GM19372 (cell line): ENCODE results near the gene ALDH7A1.
"Not testable (repeated sequence)": the region's sequence is repeated elsewhere in the genome, so short reads cannot be mapped to it uniquely, and the experiment has no call there.

Source experiments
- ATAC-seq: cut with Tn5 transposase; IDR thresholded peaks from one replicate; pipeline ENCODE4 v1.9.1; 2021; ENCODE audit warnings: mild to moderate bottlenecking, low read depth, moderate library complexity; ENCODE audit not compliant: unreplicated experiment

The ALDH7A1 gene

DNA sequence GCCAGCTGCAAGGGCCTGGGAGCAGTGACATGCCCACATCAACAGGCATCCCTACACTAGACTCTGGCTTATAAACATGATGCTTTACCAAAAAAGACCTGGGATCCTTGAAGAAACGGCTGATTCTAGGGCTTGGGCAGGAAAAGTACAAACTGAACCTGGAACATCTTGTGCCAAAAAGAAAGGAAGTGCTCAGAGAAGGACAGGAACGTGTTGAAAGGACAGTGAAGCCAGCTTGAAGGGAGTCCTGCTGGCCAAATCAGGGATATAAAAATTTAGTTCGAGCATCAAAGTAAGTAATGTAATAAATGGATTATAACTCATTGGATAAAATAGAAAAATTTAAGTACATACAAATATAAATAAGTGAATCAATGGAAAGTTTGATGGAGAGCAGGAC, 58.1 kb downstream of the ALDH7A1 start:
- ATAC-seq, result no peak

DNA sequence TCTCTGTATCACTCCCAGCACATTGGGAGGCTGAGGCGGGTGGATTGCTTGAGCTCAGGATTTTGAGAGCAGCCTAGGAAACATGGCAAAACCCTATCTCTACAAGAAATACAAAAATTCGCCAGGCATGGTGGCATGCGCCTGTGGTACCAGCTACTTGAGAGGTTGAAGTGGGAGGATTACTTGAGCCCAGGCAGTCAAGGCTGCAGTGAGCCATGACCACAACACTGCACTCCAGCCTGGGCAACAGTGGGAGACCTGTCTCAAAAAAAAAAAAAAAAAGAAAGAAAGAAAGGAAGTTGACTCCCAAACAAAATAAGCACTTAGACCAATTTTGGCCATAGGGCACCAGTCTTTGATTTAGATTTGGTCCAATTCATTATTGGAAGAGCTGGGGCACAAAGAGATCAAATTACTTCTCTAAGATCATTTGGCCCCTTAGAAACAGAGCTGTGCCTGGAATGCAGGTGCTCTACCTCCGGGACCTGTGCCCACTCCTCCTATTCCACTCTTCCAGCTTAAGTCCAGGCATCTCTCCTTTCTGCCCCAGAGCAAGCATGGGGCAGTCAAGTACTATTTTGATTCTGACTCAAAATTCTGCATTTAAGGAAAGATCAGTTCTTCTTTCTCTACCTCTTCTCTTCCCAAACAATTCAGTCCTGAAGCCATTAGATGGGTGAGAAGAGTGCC, 59.0 kb downstream of the ALDH7A1 start:
- ATAC-seq, result no peak

DNA sequence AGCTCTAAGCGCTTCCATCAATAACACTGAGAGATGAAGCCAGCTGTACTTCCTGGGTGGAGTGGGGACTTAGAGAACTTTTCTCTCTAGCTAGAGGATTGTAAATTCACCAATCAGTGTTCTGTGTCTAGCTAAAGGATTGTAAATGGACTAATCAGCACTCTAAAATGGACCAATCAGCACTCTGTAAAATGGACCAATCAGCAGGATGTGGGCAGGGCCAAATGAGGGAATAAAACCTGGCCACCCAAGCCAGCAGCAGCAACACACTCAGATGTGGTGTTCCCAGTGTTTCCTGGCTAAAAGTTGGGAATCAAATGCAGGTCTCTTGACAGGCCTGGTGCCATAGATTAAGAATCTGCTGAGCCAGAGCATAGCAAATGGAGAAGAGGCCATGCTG, 60.5 kb downstream of the ALDH7A1 start:
- no peak for ATAC-seq

DNA sequence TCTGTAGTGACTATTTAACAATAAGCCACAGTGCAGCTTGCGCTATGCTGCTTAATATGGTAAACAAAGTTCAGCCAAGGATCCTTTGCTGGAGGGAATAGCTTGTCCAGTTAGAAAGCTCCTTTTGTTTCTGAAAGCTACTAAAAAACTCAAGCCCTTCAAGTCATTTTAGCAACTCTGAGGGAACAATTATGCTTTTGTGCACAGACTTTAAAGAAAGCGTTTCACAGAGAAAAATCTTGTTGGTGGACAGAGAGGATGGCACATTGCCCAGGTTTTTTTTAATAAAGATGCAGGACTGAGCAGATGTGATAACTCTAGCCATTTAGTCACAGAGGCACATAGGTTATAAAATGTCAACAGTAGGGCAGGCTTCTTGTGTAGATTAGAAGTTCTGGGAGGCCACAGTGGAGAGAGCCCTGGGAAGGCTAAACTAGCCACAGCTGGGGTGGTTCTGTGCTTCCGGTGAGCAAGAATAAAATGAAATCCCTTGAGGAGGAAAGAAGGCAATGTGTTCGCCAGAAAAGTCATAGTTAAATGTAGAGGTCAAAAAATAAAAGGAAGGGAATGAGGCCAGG, 63.4 kb downstream of the ALDH7A1 start:
- ATAC-seq, result no peak

DNA sequence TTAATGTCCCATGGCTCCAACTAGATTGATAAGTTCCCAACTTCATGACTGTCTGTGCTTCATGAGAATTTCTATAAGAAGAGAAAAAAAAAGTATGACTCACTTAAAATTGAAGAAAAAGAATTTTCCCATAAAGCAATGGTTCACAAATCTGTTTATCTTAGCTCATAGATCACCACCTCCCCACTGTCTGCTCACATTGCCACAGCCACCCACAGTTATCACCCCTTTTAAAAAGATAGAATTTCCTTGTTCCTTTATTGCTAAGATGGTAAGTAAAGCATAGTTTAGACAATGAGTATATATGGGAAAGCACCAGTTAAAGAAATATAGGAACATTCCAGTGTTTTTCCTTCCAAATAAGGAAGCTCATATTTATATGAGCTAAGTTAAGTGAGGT, 67.1 kb downstream of the ALDH7A1 start:
- ATAC-seq, result no peak

DNA sequence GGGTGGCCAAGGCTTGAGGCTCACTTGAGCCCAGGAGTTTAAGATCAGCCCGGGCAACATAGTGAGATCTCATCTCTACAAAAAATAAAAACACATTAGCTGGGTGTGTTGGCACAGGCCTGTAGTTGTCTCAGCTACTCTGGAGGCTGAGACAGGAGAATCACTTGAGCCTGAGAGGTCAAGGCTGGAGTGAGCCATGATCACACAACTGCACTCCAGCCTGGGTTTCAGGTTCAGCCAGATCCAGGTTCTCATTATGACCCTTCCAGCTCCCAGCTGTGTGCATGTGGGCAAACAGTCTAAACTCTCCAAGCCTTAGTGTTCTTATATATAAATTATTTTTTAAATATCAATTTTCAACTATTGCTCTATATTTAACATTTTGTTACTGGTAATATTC, 67.9 kb downstream of the ALDH7A1 start:
- ATAC-seq, result no peak

DNA sequence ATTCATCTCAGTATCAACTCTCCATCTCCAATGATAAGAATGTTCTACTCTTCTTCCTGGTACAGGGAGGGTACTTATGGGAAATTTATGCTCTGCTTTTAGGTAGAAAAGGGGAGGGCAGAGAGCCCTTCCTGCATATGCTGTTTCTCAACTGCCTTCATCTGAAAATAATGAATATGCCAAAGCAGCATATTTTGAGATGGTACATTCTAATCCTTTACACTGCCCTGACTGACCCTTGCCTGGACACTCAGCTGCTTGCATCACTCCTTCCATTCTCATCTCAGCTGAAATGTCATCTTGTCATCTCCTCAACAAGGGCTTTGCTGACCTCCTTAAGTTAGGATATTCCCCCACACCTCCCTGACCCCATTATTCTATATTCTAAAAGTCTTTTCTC, 68.5 kb downstream of the ALDH7A1 start:
- no peak for ATAC-seq

DNA sequence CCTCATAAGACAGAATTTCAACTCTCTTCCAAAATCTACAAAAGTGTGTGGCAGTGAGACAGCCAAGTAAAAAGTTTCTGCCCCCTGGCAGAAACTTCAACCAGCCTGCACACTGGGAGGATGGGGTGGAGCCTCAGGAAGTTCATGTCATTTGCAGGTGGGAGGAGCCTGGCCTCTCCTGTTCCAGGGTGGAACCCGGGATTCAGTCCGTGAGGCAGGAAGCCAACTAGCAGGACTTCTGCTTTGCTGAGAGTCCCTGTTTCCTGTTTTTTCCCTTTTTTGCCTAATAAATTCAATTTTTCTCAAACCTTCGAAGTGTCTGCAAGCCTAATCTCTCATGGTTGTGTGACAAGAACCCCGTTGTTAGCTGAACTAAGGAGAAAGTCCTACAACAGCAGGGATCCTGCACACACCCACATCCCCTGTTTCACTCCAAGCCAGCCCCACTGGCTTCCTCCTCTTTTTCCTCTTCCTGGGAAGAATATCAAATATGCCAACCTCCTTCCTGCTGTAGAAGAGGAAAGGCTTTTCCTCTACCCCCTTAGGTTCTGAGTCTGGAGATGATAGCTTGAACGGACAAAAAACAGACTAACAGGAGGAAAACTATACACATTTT, 69.3 kb downstream of the ALDH7A1 start:
- ATAC-seq, result no peak

DNA sequence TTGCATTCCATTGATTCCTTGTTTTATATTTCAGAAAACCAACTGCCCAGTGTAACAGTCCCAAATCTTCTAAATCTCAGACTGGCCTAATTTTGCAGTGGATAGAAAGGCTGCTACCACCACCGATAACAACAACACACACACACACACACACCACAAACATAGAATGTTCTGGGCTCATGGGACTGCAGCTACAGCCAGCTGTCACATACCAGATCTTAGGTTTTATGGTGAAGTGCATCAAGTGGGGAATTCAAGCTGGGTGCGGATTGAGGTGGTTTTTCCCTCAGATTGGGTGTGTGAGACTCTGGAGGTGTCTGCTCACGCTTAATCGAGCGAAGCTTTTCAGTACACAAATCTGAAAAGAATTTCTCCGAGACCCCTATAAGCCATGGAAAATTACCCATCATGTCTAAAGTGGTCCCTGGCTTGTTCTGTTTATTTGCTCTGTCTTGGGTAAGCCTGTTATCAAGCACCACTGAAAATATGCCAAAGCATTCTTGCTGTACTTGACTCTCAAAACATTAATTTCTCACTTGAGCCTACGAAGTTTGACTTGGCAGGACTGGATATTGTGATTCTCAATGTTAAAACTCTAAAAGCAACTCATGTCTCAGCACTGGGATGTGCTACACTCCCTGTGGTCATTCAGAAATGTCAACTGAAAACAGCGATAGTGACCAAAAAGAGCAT, 71.1 kb downstream of the ALDH7A1 start:
- ATAC-seq, result no peak

DNA sequence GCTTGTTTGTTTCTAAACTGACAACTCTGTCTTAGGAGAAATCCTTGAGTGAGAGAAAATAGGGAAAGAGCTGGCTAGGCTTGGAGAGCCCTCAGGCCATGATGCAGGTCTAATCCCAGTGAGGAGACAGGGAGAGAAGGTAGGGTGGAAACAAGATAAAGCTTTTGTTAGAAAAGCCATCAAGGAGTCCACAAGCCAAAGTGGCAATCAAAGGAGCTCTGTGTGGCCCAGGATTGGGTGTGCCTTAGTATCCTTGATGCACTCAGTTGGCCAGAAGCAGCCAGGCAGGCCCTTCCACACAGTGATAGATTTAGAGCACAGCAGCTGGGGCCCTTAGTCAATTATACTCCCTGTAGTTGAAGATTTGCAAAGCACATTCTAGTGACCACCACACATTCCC, 73.9 kb downstream of the ALDH7A1 start:
- ATAC-seq, result no peak

DNA sequence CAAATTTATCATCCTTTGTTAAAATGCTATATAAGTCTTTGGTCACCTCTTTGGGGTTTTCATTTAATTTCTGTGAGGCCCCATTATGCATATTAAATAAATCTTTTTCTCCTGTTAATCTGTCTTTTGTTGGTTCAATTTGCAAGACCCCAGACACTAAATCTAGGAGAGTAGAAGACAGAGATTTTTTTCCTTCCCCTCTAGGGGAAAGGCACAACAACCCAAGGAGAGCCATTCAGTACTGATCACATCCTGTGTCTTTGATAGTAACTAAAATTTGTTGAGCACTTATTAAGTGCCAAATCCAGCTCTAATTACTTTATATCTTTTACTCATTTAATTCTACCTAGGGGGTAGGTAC, 74.4 kb downstream of the ALDH7A1 start:
- ATAC-seq, result no peak

DNA sequence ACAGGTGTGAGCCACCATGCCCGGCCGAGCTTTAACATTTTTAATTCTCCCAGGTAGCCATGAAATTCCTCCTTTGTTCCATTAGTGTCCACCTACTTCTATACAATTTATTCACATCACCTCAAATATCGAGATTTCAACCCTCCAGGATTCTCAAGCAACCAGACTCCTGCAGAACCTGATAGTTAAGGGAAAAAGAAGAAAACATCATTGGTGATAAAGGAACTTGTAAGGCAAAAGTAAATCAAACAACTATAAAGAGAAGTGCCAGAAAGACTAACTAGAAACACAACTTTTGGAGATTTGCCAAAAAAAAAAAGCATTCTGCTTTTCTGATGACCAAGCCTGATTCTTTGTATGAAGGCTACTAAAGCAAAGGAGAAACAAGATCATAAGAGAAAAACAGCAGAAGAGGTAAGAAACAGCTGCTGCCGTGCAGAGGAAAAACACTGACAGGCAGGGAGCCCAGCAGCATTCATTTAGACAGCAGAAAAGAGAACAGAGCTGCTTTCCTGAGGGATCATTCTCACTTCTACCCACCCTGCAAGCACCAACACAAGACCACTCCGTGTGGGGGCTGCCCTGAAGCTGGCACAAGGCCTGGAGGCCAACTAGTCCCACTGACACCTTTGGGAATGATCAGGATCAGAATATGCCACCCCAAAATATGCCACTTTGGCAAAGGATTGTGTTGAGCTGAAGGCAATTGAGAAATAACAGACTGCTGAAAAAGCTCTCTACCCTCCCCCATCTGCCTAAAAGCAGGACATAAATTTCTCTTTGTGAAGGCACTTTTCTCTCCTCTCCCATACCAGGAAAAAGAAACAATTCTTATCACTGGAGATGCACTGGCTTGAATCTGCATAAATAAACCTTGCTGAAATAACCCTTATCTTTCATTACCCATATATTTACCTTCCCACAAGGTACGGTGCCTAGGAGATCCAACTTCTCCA, 75.1 kb downstream of the ALDH7A1 start:
- no peak for ATAC-seq

DNA sequence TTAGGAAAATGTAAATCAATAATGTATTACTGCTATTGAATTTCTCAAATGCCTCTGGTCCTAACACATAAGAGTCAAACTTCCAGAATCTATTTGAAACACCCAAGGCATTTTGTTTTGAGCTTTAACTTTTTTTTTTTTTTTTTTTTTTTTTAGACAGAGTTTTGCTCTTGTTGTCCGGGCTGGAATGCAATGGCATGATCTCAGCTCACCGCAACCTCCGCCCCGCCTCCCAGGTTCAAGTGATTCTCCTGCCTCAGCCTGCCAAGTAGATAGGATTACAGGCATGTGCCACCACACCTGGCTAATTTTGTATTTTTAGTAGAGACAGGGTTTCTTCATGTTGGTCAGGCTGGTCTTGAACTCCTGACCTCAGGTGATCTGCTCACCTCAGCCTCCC, 75.8 kb downstream of the ALDH7A1 start:
- ATAC-seq, result not testable (repeated sequence)

DNA sequence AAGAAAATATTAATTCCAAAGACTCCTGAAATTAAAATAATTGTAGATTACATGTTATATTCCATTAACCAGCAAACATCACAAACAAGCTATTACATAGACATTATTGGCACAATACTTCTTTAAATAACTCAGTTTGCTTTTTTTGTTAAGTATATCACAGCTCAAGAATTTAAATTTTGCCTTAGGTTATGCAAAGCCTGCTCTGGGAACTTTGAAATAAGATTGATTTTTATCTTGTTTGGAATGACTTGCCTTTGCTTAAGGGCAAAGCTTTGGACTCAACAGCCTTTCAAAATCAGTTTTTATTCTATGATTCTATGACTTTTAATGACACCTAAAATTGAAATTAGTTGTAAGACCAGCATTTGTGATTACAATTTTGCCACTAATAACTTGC, 78.2 kb downstream of the ALDH7A1 start:
- ATAC-seq, result no peak

DNA sequence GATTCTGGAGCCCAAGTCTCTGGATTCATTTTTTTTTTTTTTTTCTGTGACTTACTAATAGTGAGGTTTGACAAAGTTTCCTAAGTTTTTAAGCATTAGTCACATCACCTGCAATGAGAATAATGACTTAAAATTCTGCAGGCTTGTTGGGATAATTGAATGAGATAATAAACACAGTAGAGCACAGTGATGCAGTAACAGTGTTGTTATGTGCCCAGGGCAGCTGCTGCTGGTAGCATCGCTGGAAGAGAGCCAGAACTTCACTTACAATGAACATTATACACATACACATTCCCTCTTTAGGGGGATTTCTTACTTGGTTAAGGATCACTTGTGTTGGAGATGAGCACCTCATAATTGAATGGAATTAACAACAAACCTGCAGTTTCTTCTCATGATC, 78.9 kb downstream of the ALDH7A1 start:
- no peak for ATAC-seq

DNA sequence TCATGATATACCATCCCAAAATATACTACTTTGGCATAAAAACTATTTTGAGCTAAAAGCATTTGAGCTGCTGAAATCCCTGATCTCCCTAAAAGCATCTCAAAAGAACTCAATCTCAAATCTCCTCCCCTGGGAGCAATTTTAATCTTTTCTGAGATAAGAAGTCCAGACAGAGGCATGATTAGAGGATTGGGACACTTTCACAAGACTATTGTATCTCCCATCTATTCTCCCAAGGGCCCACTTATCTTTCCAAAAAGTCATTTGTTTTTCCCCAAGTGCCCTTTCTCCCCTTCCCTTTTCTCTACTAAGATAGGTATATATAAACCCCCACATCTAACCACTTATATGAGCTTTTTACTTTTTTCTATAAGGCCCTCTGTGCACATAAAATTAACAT, 79.7 kb downstream of the ALDH7A1 start:
- no peak for ATAC-seq

DNA sequence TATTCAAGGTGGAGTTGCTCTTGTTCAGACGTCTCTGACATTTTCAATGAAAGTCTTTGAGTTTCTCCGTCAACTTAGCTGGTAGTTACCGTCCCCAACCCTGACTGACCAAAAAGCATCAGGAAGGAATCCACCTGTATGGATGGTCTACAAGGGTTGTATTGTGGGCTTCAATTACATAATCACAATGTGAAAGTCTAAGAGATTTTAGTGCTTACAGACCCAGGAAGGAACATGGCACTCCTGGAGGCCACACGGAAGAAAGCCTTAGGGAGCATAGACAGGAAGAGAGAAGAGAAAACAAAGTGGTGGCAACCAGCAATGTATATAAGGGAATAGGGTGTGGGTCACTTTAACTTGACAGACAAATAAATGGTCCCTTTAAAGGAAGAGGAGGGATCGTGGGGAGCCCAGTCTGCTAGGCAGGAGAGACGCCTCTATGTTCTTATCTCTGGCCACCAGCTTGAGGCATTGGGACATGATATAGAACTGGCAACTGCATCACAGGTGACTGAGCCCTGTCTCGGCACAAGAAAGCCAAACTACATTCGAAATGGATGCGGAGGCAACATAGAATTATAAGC, 80.4 kb downstream of the ALDH7A1 start:
- ATAC-seq, result no peak

DNA sequence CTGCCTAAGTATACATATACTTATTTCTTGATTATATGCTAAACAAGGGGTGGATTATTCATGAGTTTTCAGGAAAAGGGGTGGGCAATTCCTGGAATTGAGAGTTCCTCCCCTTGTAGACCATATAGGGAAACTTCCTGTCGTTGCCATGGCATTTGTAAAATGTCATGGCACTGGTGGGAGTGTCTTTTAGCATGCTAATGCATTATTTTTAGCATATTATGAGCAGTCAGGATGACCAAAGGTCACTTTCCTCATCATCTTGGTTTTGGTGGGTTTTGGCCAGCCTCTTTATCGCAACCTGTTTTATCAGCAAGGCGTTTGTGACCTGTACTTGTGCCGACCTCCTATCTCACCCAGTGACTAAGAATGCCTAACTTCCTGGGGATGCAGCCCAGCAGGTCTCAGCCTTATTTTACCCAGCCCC, 80.9 kb downstream of the ALDH7A1 start:
- no peak for ATAC-seq

DNA sequence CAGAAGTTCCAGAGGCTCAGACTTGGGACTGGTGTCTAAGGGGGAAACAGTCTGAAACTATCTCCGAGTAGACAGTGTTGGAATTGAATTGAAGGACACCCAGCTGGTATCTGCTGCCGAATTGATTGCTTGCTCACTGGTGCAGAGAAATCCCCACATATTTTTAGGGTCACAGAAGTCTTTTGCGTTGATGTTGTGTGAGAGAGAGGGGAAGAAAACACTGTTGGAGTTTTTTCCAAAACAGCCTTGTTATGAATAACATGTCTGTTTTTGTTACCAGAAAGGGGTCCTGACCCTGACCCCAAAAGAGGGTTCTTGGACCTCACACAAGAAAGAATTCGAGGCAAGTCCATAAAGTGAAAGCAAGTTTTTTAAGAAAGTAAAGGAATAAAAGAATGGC, 81.3 kb downstream of the ALDH7A1 start:
- no peak for ATAC-seq

DNA sequence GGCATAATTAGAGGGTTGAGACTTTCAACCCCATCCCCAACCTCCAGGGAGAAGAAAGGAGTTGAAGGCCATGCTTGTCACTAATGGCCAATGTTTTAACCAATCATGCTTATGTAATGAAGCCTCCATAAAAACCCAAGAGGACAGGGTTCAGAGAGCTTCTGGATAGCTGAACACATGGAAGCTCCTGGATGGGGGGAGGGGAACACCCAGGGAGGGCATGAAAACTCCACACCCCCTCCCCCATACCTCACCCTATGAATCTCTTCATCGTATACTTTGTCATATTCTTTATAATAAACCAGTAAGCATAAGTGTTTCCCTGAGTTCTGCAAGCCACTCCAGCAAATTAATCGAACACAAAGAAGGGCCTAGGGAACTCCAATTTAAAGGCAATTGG, 81.7 kb downstream of the ALDH7A1 start:
- ATAC-seq, result no peak
